Activated naive CD4-positive, alpha-beta T cell treated with Interleukin-2 at 50 U/mL for 16 hours (primary cell): Measurements from ENCODE around the gene CDKL2.
"Not testable (repeated sequence)": the region's sequence is repeated elsewhere in the genome, so short reads cannot be mapped to it uniquely, and the experiment has no call there.

ENCODE experiments used
- DNase-seq: peaks from one replicate; pipeline ENCODE4 v3.0.0-alpha.2; 2020

CDKL2 gene

DNA sequence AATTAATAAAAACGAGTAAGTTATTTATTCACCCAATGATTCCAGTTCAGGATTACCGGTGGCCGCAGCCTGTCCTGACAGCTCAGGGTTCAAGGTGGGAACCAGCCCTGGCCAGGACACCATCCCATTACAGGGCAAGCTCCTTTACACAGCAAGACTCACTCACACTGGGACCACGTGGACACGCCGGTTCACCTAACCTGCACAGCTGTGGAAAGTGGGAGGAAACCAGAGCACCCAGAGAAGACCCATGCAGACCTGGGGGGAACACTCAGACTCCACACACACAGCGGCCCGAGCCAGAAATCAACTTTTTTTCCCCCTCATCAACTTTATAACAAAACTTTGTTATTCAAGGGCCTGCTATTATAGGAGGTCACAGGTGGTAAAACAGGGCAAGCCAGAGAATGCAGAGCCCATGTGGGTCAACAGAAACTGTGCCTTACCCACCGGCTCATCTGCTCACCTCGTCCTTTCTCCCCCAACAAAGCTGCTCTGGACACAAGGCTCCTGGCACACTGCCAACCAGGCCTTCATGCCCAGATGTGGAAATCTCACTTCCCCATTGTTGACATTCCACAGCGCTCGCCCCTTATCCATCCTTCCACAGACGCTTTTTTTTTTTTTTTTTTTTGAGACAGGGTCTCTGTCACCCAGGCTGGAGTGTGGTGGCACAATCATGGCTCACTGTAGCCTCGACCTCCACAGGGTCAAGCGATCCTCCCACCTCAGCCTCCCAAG lies 82.5 kb downstream of the CDKL2 start:
- DNase-seq, result no peak

DNA sequence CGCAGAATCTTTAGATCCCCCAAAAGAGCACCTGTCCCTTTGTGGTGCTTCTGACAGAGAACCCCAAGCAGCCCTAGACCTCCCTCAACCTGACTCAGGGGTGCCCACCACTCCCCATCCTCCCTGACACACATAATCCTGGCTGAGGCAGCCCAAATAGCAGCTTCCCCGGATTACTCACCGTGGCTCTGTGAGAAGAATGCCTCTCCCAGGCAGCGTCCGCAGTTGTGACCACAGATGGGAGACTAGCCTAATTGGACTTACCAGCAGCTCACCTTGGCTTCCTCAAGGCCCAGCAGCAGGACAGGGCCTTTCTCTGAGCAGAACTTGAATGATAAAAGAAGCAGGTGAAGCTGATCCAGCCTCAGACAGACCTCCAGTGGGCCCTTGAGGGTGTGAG lies 84.8 kb downstream of the CDKL2 start:
- DNase-seq, result no peak

GRCh38 chr4:75544870-75545269 lies 85.5 kb downstream of the CDKL2 start:
- DNase-seq, result no peak

DNA sequence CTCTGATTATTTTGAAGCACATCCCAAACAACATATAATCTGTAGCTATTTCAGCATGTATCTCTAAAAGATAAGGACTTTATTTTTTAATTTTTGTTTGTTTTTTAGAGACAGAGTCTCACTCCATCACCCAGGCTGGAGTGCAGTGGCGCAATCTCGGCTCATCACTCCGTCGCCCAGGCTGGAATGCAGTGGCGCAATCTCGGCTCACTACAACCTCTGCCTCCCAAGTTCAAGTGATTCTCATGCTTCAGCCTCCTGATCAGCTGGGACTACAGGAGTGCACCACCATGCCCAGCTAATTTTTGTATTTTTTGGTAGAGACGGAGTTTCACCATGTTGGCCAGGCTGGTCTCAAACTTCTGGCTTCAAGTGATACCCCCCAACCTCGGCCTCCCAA lies 86.1 kb downstream of the CDKL2 start:
- DNase-seq, result not testable (repeated sequence)

DNA sequence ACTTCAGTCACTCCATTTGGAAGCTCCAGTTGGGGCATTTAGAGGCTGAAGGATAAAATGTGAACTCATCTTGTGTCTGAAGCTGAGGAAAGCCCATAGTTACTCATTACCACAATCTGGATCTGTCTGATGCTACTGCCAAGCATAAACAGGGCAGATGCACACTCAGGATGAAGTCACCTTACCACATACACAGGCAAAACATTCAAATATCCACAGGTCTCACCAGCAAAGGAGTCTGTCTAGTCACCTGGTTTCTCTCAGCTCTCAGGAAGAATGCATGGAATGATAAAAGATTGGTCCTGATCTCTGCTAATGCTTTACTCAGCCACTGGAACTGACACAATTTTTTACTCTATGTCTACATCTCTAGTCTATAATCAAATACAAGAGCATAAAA lies 87.5 kb downstream of the CDKL2 start:
- no peak for DNase-seq

- not testable (repeated sequence) for DNase-seq
These were observed 93.0 kb downstream of the CDKL2 start for GRCh38 chr4:75537308-75537707.

DNA sequence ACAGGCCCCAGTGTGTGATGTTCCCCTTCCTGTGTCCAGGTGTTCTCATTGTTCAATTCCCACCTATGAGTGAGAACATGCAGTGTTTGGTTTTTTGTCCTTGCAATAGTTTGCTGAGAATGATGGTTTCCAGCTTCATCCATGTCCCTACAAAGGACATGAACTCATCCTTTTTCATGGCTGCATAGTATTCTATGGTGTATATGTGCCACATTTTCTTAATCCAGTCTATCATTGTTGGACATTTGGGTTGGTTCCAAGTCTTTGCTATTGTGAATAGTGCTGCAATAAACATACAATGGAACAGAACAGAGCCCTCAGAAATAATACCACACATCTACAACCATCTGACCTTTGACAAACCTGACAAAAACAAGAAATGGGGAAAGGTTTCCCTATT lies 96.4 kb downstream of the CDKL2 start:
- DNase-seq, result not testable (repeated sequence)

DNA sequence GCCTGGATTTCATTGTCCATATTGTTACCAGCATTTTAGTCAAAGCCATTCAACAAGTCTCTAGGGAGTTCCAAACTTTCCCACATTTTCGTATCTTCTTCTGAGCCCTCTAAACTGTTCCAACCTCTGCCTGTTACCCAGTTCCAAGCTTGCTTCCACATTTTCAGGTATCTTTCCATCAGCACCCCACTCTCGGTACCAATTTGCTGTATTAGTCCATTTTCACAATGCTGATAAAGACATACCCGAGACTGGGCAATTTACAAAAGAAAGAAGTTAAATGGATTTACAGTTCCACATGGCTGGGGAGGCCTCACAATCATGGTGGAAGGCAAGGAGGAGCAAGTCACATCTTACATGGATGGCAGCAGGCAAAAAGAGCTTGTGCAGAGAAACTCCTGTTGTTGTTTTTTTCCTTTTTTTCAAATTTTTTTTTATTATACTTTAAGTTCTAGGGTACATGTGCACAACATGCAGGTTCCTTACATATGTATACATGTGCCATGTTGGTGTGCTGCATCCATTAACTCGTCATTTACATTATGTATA lies 96.9 kb downstream of the CDKL2 start:
- DNase-seq, result not testable (repeated sequence)

DNA sequence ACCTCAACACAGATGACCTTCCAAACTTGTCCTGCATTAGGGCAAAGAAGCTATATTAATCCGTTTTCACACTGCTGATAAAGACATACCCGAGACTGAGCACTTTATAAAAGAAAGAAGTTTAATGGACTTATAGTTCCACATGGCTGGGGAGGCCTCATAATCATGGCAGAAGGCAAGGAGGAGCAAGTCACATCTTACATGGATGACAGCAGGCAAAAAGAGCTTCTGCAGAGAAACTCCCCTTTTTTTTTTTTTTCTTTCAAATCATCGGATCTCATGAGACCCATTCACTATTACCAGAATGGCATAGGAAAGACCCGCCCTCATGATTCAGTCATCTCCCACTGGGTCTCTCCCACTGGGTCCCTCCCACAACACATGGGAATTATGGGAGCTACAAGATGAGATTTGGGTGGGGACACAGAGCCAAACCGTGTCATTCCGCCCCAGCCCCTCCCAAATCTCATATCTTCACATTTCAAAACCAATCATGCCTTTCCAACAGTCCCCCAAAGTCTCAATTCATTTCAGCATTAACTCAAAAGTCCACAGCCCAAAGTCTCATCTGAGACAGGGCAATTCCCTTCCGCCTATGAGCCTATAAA lies 98.7 kb downstream of the CDKL2 start:
- DNase-seq, result not testable (repeated sequence)

DNA sequence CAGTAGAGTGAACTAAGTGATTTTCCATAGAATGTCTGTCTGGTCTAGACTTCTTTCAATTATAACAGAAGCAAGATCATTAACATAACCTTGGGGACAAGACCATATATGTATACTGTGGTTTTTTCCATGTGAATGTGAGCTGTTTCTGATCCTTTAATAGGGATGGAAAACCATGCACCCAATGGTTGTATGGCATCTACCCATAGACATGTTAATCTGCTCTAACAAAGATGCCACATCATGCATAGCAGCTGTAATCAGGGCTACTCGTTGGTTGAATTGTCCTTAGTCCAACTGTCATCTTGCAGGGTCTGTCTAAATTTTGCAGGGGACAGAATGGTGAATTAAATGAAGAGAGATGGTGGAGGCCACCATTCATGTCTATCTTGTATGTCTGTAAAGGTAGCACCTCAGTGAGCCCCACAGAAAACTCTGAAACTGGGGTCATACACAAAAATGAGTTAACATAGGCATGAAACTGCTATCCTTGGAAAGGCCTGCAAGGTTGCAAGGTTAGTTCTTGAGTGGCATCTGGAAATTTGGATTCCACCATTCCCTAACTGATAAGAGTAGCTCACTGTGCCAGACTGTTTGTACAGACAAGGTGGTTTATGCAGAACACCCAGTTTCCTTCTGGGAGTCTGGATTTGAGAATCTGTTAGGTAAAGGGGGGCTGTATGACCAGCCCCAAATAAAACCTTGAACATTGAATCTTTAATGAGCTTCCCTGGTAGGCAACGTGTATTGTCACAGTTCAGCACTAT lies 99.6 kb downstream of the CDKL2 start:
- no peak for DNase-seq
